ENCODE results near the gene ACOXL.
"Not testable (repeated sequence)": the region's sequence is repeated elsewhere in the genome, so short reads cannot be mapped to it uniquely, and the experiment has no call there.

ACOXL gene

GRCh38 chr2:110933420-110933819 lies 201.0 kb downstream of the ACOXL start:
- no peak for DNase-seq

DNA sequence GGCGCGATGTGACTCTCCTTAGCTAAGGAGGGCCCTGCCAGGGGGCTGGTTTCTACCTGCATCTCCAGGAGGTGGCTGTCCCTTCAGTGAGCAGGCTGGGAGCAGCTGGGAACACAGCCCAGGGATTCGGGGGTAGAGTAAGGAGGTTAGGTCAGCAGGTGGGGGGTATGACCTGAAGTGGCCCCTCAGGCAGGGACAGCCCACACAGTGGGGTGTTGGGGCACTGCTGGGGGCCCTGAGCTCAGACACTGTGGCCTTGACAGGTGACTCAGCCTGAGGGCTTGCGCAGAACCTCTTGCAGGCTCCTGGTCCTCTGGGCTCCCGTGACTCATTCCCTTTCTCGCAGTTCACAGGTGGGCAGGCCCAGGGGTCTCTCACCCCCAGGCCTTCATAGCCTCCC lies 202.6 kb downstream of the ACOXL start:
- no peak for DNase-seq

DNA sequence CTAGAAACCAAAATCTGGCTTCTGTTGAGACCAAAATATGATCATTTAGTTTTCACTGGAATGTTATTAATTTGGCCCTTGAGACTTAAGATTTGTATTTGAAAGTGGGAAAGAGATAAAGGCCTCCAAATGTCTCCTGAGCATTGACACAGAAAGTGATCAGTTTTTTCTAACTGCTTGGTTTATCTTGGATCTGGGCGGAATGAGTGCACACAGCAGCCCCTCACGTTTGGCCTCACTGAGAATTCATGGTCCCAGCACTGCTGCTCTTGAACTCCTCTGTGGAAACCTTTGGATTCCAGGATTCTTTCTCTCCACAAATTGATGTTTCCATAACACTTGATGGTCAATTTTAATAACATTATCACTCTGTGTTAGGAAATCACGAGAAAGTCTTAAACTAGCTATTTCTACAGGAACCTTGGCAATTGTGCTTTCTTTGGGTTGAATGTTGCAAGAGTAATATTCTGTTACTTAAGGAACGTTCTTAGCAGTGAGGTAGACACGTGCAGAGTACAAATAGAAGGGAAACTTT lies 208.1 kb downstream of the ACOXL start:
- DNase-seq: no peak

DNA sequence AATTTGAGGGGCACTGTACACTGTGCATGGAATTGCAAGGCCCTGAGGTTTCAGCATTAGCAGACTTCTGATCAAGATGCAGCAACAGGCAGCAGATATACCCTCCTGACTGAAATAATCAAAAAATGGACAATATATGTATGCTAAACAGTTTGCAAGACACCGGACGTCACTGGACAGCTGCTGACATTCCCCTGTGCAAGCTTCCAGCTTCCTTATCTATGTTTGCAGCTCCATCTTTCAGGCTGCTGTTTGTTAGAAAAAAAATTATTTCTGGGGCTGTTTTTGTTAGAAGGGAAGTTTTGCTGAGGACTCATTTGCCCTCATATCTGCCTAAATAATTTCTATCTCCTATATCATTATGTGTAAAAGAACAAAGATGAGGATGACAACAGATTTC lies 208.9 kb downstream of the ACOXL start:
- DNase-seq: no peak

DNA sequence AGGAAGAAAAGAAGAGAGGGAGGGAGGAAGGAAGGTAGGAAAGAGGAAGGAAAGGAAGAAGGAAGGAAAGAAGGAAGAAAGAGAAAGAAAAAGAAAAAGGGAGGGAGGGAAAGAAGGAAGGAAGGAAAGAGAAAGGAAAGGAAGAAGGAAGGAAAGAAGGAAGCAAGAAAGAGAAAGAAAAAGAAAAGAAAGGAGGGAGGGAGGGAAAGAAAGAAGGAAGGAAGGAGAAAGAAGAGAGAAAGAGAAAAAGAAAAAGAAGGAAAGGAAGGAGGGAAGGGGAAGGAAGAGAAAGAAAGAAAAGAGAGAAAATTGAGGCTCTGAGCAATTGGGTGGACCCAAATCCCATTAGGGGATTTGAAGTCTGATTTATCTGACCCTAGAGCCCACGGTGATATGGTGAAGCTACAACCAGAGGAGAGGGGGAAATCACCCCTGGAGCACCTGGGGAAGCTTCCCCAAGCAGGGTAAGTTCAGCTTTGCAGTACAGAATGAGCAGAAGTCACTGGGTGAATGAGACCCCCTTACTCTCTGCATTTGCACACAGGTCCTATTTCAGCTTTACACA lies 210.8 kb downstream of the ACOXL start:
- DNase-seq: no peak

- peak; percentile 2 for DNase-seq
These were observed 214.5 kb downstream of the ACOXL start for GRCh38 chr2:110946902-110947301.

- DNase-seq: no peak
These were observed 215.8 kb downstream of the ACOXL start for GRCh38 chr2:110948027-110948674.

DNA sequence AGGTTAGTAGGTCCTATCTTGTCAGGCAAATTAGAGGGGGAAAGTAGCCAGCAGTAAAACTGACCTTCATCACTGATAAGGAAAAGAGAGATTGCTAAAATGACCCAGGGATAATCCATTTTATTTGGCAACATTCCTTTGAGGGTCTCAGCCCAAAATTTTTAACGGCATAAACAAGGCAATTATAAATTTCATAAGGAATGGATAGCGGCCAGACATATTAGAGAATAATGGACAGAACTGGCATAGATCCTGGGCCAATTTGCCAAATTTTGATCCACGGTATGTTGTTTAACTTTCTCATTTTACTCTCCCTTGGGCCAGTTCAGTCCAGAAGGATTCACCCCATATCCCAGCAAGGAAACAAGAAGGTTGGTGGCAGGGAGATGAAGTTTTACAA lies 217.9 kb downstream of the ACOXL start:
- no peak for DNase-seq

GRCh38 chr2:110955045-110955444 lies 222.7 kb downstream of the ACOXL start:
- no peak for DNase-seq

- no peak for DNase-seq
These were observed 223.2 kb downstream of the ACOXL start for GRCh38 chr2:110955556-110955955.

- no peak for DNase-seq
These were observed 224.9 kb downstream of the ACOXL start for GRCh38 chr2:110957293-110957692.

- DNase-seq: no peak
These were observed 226.2 kb downstream of the ACOXL start for GRCh38 chr2:110958346-110959119.

DNA sequence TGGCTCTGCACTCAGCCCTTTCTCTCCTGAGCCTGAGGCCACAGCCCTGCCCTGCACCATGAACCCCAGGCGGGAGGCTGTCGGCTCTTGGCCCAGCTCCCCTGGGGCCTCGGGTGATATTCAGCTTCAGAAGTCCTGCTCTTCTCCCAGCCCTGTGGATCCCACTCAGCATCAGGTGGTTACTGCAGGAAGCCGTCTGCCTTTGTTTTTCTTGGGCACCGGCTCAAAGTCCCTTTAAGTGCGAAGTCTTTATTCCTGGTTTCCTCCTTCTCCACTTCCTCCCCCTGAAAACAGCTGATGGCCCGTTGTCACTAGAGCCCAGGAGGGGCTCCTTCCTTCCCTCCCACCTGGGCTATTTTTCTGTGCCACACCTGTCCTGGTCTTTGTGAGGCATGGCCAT lies 226.8 kb downstream of the ACOXL start:
- no peak for DNase-seq

DNA sequence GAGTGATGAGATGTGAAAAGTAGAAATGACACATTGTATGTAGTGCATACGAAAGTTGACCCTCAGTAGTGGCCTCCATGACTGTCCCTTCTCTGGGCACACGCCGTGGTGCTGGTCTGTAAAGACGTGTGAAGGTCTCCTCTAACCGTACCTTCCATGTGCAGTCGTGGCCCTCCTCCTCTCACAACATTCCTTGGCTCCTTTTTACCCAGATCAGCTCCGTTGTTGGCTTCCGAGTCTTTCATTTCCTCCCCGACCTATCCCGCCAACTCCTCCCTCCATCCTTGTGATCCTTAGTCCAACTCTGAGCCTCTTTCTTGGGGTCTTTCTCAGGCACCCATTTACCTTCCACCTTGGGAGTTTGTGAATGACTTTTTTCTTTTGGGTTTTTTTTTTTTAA lies 227.9 kb downstream of the ACOXL start:
- DNase-seq: no peak

- no peak for DNase-seq
These were observed 228.6 kb downstream of the ACOXL start for GRCh38 chr2:110960954-110961353.

DNA sequence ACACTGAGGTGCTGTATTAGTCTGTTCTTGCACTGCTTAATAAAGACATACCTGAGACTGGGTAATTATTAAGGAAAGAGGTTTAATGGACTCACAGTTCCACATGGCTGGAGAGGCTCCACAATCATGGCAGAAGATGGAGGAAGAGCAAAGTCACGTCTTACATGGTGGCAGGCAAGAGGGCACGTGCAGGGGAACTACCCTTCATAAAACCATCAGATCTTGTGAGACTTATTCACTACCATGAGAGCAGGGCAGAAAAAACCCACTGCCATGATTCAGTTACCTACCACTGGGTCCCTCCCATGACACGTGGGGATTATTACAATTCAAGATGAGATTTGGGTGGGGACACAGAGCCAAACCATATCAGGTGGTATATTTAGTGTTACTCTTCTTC lies 229.3 kb downstream of the ACOXL start:
- DNase-seq: not testable (repeated sequence)

DNA sequence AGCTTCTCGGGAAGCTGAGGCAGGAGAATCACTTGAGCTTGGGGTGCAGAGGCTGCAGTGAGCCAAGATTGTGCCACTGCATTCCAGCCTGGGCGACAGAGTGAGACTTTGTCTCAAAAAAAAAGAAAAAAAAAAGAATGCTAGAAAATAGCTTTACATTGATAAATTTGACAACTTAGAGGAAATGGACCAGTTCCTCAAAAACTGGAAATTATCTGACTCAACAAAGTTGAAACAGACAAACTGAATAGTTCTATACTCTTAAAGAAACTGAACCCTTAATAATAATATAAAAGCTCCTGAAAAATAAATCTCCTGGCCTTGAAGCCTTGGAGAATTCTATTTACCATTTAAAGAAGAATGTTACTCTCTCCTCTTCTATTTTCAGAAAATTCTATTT lies 237.3 kb downstream of the ACOXL start:
- DNase-seq: no peak

DNA sequence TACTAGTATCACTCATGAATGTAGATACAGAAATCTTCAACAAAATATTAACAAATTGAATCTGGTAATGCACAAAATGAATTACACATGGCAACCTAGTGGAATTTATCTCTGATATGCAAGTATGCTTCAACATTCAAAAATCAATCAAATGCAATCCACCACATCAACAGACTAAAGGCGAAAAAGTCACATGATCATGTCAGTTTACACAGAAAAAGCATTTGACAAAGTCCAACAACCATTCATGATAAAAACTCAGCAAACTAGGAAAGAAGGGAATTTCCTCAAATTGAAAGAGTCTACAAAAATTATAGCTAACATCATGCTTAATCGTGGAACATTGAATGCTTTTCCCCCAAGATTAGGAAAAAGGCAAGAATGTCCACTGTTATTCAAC lies 237.8 kb downstream of the ACOXL start:
- DNase-seq: no peak

DNA sequence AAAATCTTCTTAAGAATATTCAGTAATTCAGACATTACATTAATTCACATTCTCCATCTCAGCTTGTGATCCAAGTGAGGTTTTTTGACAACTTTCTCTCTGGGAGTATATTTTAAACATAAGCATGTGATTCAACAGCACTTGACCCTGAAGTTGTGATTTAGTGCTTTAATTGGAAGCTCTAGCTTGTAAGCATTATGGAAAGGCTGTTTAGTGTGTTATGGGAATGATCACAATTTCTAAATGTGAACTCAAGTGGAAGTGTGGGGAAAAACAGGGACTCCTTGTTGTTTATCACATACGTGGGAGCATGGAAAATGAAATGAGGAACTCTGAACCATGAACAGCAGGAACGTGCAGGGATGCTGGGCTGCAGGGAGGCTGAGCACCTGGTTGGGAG lies 239.4 kb downstream of the ACOXL start:
- no peak for DNase-seq

DNA sequence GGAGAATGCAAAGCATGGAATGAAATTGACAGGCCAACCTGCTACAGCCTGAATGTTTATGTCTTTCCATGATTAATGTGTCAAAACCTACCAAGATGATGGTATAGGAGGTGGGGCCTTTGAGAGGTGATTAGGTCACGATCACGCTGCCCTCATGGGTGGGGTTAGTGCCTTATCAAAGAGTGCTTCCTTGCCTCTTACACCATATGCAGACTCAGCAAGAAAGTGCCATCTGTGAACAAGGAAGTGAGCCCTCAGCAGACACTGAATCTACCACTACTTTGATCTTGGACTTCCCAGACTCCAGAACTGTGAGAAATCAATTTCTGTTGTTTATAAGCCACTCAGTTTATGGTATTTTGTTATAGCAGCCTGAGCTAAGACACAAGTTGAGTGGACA lies 240.9 kb downstream of the ACOXL start:
- no peak for DNase-seq

DNA sequence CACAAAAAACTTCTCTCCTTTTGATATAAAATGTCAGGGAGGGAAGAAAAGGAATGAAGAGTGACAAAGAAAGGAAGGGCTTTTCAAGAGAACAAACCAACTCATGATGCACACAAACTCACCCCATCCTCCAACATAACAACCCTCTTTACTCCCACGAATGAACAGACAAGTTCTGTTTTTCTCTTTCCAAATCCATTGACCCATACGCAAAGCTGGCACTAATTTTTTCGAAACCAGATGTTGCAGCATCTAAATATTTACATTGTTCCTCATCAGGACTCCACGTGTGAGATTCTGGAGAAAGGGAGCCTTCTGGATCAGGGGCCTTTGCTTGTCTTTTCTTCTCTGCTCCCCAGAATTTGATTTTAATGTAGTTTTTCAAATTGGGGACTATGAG lies 245.0 kb downstream of the ACOXL start:
- DNase-seq: no peak

DNA sequence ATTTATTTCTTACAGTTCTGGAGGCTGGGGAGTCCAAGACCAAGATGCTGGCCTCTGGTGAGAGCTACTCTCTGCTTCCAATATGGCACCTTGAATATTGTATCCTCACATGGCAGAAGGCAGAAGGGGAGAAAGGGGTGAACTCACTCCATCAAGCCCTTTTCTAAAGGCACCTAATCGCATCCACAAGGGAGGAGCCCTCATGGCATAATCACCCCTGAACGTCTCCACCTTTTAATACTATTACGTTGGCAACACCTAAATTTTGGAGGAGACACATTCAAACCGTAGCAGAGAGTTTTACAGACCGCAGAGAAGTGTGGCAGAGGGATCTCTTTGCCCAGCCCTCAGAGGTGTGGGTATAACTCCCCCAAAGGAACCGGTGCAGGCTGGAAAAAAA lies 245.8 kb downstream of the ACOXL start:
- no peak for DNase-seq

DNA sequence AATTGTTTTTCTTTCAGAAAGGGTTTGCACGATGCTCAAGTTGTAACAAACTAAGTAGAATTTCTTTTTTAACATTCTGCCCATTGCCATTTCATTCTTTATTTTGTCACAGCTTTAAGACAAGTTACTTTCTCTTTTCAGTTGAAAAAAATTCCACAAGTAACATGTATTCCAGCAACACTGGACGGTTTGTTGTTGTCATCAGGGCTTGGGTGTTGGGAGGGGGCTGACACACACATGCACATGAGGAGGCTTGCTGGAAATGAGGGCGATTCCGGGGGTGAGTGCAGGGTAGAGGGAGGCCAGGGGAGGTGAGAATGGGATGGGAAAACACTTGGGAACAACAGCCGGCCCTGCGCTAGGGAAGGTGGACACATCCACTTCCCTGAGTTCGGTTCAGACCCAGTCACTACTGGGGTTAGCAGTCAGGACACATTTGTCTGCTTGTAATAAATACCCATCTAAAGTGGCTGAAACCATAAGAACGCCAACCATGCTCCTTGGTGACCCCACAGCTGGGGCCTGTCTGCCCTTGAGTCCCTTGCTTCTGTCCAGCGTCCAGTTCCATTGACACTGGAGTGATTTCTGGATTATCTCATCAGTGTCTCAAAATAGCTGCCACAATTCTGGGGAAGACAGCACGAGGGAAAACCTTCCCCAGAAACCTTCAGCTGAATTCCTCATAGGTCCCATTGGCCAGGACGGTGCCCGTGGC lies 246.5 kb downstream of the ACOXL start:
- DNase-seq: no peak
